Liver (tissue), 9 donors: ENCODE results near the gene NOS1. TPM values are rescaled to one million over a fixed set of nuclear protein-coding genes. Genes with fewer than 3 reads are reported as not detected.

ENCODE experiments used
- DNase-seq: peaks from one replicate; pipeline ENCODE4 v3.0.0-alpha.2; 2017; ENCODE audit warnings: low spot score
- H3K27ac ChIP-seq, 2 donors: one replicate each; pipeline ENCODE4 v1.7.0; 2013; ENCODE audit warnings: inconsistent platforms in 2 of 2, low read length in 2 of 2, control low read depth in 1 of 2, low read depth in 1 of 2, mild to moderate bottlenecking in 1 of 2
- H3K27me3 ChIP-seq, 4 donors: one replicate each; pipeline versions ENCODE4 v1.6.1 to v1.7.0; 2013; ENCODE audit warnings: low read length in 3 of 4, inconsistent platforms in 1 of 4, mild to moderate bottlenecking in 1 of 4, moderate library complexity in 1 of 4; ENCODE audit not compliant: control insufficient read depth in 4 of 4, insufficient read depth in 4 of 4
- H3K36me3 ChIP-seq, 4 donors: one replicate each; pipeline versions ENCODE4 v1.6.1 to v1.7.0; 2013; ENCODE audit warnings: low read length in 3 of 4, mild to moderate bottlenecking in 3 of 4, low read depth in 1 of 4, moderate library complexity in 1 of 4; ENCODE audit not compliant: control insufficient read depth in 4 of 4, insufficient read depth in 3 of 4
- H3K4me1 ChIP-seq, 4 donors: one replicate each; pipeline versions ENCODE4 v1.6.1 to v1.7.0; 2013; ENCODE audit warnings: low read length in 3 of 4, mild to moderate bottlenecking in 3 of 4, moderate library complexity in 1 of 4; ENCODE audit not compliant: control insufficient read depth in 4 of 4, insufficient read depth in 4 of 4
- H3K4me3 ChIP-seq, 3 donors: one replicate each; pipeline versions ENCODE4 v1.6.1 to v1.7.0; 2013; ENCODE audit warnings: low read length in 3 of 3, control low read depth in 1 of 3, low read depth in 1 of 3, mild to moderate bottlenecking in 1 of 3
- H3K9ac ChIP-seq, 2 donors: one replicate each; pipeline ENCODE4 v1.7.0; 2013; ENCODE audit warnings: low read length in 2 of 2, mild to moderate bottlenecking in 2 of 2, moderate library complexity in 2 of 2, control low read depth in 1 of 2, low read depth in 1 of 2
- H3K9me3 ChIP-seq, 4 donors: one replicate each; pipeline versions ENCODE4 v1.6.1 to v1.7.0; 2013; ENCODE audit warnings: low read length in 3 of 4; ENCODE audit not compliant: control insufficient read depth in 4 of 4
- EGR1 ChIP-seq, 2 donors: IDR thresholded peaks; 2 replicates each; pipeline ENCODE4 v1.6.1; 2016 to 2018; ENCODE audit warnings: antibody characterized with exemption in 2 of 2, low read depth in 2 of 2
- FOXA1 ChIP-seq: IDR thresholded peaks from 2 replicates; pipeline ENCODE4 v1.6.1; 2016; ENCODE audit warnings: antibody characterized with exemption
- FOXA2 ChIP-seq: IDR thresholded peaks from 2 replicates; pipeline ENCODE4 v1.6.1; 2016; ENCODE audit warnings: antibody characterized with exemption
- GABPA ChIP-seq, 2 donors: IDR thresholded peaks in 1 of 2; conservative IDR thresholded peaks in 1 of 2; 2 replicates each; pipeline ENCODE4 v1.6.1; 2016; ENCODE audit warnings: antibody characterized with exemption in 2 of 2, mild to moderate bottlenecking in 1 of 2, moderate library complexity in 1 of 2
- HNF4A ChIP-seq, 2 donors: conservative IDR thresholded peaks; 2 replicates each; pipeline ENCODE4 v1.6.1; 2016; ENCODE audit warnings: antibody characterized with exemption in 2 of 2, mild to moderate bottlenecking in 2 of 2
- HNF4G ChIP-seq: IDR thresholded peaks from 2 replicates; pipeline ENCODE4 v1.6.1; 2016; ENCODE audit warnings: antibody characterized with exemption
- MAX ChIP-seq: IDR thresholded peaks from 2 replicates; pipeline ENCODE4 v1.6.1; 2016; ENCODE audit warnings: antibody characterized with exemption
- NR2F2 ChIP-seq: IDR thresholded peaks from 2 replicates; pipeline ENCODE4 v1.6.1; 2016; ENCODE audit warnings: antibody characterized with exemption
- RAD21 ChIP-seq, 2 donors: IDR thresholded peaks; 2 replicates each; pipeline ENCODE4 v1.6.1; 2016; ENCODE audit warnings: antibody characterized with exemption in 2 of 2, mild to moderate bottlenecking in 2 of 2
- RXRA ChIP-seq, 2 donors: IDR thresholded peaks; 2 replicates each; pipeline ENCODE4 v1.6.1; 2017 to 2018; ENCODE audit warnings: antibody characterized with exemption in 2 of 2, mild to moderate bottlenecking in 1 of 2
- SP1 ChIP-seq: IDR thresholded peaks from 2 replicates; pipeline ENCODE4 v1.6.1; 2018; ENCODE audit warnings: antibody characterized with exemption, mild to moderate bottlenecking
- YY1 ChIP-seq: IDR thresholded peaks from 2 replicates; pipeline ENCODE4 v1.6.1; 2016; ENCODE audit warnings: antibody characterized with exemption, mild to moderate bottlenecking
- WGBS: extraction: QIAGEN DNeasy Blood & Tissue Kit; methylation state at CpG from one replicate; pipeline ENCODE4 v1.1.7; 2013; 5-methylcytosine and 5-hydroxymethylcytosine counted together
- polyA plus RNA-seq, 2 donors: library from polyadenylated mRNA; stranded (reverse) in 1 of 2; unstranded in 1 of 2; fragments of 200-250 nt in 1 of 2; fragments of >200 nt in 1 of 2; fragmentation: Nextera tagmentation in 1 of 2; extraction: Ambion mirVana in 1 of 2; gene quantifications; one replicate each; pipeline versions ENCODE4 v1.2.1 to v1.2.3, GENCODE V29; 2013 to 2015
- total RNA-seq, 2 donors: library from RNA; depleted of rRNA; stranded (reverse); fragments of >200 nt; gene quantifications; one replicate each; pipeline ENCODE4 v1.2.3, GENCODE V29; 2014
- TF ChIP-seq, protein P1 (sequence below): IDR thresholded peaks from 2 replicates; pipeline ENCODE4 v1.6.1; 2016; ENCODE audit warnings: antibody characterized with exemption
- TF ChIP-seq, protein P2 (sequence below): IDR thresholded peaks from 2 replicates; pipeline ENCODE4 v1.6.1; 2016; ENCODE audit warnings: antibody characterized with exemption
- TF ChIP-seq, protein P3 (sequence below): fragments of 150-350 bp; IDR thresholded peaks from 2 replicates; pipeline ENCODE4 v1.5.1; 2017; ENCODE audit warnings: improper control_type of control experiment, low read depth, low read length; ENCODE audit not compliant: missing input control
- donor health status: healthy.
- donor health status: healthy.
- donor health status: healthy.
- donor health status: healthy.
- donor health status: healthy.

The NOS1 gene
- total and polyA plus RNA-seq, 4 donors: under 0.01 to 0.08 (median 0.01) TPM; not detected in 1

GRCh38 chr12:117360222-117360550, 1.2 kb downstream of the NOS1 start:
- Histone ChIP-seq H3K36me3 (no peaks in the 10 kb centered on the region), H3K4me1 (peaks cover 0 to 10% (median 2%) of the 10 kb centered on the region in 4 donors), H3K4me3 (no peak overlapping the region), H3K27me3 (peaks cover 7 to 15% (median 14%) of the 10 kb centered on the region in 4 donors), H3K27ac (no peak overlapping the region), H3K9ac (no peak overlapping the region), H3K9me3 (no peaks in the 10 kb centered on the region)
- TF ChIP-seq MAX (no peak), SP1 (no peak), RXRA (IDR thresholded peaks at IDR 0.05) (no peak), HNF4G (no peak), RAD21 (IDR thresholded peaks at IDR 0.05) (no peak), EGR1 (IDR thresholded peaks at IDR 0.05; ENCODE audit: low read depth in 2 of 2) (no peak), NR2F2 (no peak), YY1 (no peak), GABPA (IDR thresholded peaks at IDR 0.05 in 1 of 2, conservative IDR thresholded peaks at IDR 0.05 in 1 of 2) (no peak)
- TF ChIP-seq, protein P1, sequence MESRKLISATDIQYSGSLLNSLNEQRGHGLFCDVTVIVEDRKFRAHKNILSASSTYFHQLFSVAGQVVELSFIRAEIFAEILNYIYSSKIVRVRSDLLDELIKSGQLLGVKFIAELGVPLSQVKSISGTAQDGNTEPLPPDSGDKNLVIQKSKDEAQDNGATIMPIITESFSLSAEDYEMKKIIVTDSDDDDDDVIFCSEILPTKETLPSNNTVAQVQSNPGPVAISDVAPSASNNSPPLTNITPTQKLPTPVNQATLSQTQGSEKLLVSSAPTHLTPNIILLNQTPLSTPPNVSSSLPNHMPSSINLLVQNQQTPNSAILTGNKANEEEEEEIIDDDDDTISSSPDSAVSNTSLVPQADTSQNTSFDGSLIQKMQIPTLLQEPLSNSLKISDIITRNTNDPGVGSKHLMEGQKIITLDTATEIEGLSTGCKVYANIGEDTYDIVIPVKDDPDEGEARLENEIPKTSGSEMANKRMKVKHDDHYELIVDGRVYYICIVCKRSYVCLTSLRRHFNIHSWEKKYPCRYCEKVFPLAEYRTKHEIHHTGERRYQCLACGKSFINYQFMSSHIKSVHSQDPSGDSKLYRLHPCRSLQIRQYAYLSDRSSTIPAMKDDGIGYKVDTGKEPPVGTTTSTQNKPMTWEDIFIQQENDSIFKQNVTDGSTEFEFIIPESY: no peak
- TF ChIP-seq, protein P2, sequence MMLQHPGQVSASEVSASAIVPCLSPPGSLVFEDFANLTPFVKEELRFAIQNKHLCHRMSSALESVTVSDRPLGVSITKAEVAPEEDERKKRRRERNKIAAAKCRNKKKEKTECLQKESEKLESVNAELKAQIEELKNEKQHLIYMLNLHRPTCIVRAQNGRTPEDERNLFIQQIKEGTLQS: no peak
- DNase-seq: no peak
- WGBS: 4% methylated on average over 23 of the region's 23 CpGs

DNA sequence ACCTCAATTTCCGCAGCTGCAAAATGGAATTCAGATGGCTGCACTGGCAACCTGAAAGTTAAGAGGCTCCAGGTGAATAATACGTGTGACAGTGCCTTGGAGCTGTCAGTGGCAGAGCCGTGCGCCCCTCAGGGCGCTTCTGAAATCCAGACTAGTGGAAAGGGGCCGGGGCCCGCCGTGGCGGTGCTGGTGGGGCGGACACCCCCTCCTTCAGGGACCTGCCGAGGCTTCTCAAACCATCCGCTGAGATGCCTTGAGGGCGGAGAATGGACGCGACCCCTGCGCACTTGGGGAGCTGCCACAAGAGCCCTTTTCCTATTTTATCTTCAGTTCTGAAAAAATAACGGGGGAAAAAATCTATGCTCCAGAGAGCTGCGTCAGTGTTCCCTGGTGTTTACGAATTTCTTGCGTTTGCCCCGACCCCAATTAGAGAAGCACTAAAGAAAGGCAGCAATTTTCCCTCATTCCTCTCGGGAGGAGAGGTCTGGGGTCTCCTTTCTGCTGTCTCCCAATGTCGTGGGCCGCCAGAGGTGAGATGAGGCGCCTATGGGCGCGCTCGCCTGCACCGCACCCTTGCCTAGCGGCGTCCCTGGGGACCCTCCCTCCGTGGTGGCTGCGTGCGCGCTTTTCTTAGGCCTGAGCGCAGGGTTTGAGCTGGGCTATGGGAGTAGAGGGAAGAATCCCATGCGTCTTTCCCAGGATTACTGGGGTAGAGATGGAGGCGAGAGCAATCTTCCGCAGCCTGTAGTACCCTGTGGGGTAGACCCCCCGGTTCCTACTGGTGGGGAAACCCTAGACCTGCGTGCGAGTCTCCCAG, 2.2 kb downstream of the NOS1 start:
- Histone ChIP-seq H3K9ac (no peak overlapping the region), H3K27me3 (peaks cover 7 to 15% (median 11%) of the 10 kb centered on the region in 4 donors), H3K4me3 (no peak overlapping the region), H3K27ac (no peak overlapping the region), H3K4me1 (peaks cover 0 to 10% (median 2%) of the 10 kb centered on the region in 4 donors), H3K36me3 (no peaks in the 10 kb centered on the region), H3K9me3 (no peaks in the 10 kb centered on the region)
- no peak for TF ChIP-seq HNF4A (conservative IDR thresholded peaks at IDR 0.05)
- TF ChIP-seq, protein P2: no peak
- no peak for TF ChIP-seq RAD21 (IDR thresholded peaks at IDR 0.05)
- TF ChIP-seq, protein P3, sequence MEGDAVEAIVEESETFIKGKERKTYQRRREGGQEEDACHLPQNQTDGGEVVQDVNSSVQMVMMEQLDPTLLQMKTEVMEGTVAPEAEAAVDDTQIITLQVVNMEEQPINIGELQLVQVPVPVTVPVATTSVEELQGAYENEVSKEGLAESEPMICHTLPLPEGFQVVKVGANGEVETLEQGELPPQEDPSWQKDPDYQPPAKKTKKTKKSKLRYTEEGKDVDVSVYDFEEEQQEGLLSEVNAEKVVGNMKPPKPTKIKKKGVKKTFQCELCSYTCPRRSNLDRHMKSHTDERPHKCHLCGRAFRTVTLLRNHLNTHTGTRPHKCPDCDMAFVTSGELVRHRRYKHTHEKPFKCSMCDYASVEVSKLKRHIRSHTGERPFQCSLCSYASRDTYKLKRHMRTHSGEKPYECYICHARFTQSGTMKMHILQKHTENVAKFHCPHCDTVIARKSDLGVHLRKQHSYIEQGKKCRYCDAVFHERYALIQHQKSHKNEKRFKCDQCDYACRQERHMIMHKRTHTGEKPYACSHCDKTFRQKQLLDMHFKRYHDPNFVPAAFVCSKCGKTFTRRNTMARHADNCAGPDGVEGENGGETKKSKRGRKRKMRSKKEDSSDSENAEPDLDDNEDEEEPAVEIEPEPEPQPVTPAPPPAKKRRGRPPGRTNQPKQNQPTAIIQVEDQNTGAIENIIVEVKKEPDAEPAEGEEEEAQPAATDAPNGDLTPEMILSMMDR: no peak
- TF ChIP-seq MAX: no peak
- TF ChIP-seq FOXA2: no peak
- TF ChIP-seq FOXA1: no peak
- no peak for TF ChIP-seq SP1
- DNase-seq: no peak
- WGBS: 13% methylated on average over 42 of the region's 42 CpGs
